ENCODE data around the gene SLC12A8.
"Not testable (repeated sequence)": the region's sequence is repeated elsewhere in the genome, so short reads cannot be mapped to it uniquely, and the experiment has no call there.

The SLC12A8 gene

GRCh38 chr3:125090649-125091048, 121.9 kb downstream of the SLC12A8 start:
- POLR2A ChIA-PET = no interaction called here
- H3K4me3 ChIP-seq (ENCODE audit: control insufficient read depth in 1 of 7, extremely low read depth in 1 of 7, insufficient read depth in 4 of 7, low read depth in 2 of 7, low read length in 6 of 7) = no peak overlapping the region
- no peaks in the 10 kb centered on the region for H3K27me3 ChIP-seq (replicated peaks in 2 of 5; ENCODE audit: control insufficient read depth in 4 of 5, insufficient read depth in 5 of 5, low read length in 4 of 5)
- no peak for DNase-seq
- H3K36me3 ChIP-seq (ENCODE audit: control insufficient read depth in 4 of 4, insufficient read depth in 4 of 4, low read length in 3 of 4) = no peaks in the 10 kb centered on the region
- H3K27ac ChIP-seq (ENCODE audit: insufficient read depth in 1 of 2, low read depth in 1 of 2, low read length in 2 of 2, poor library complexity in 1 of 2, severe bottlenecking in 2 of 2) = no peak overlapping the region
- H3K9me3 ChIP-seq (ENCODE audit: control extremely low read depth in 1 of 5, control insufficient read depth in 4 of 5, insufficient read depth in 2 of 5, low read depth in 1 of 5, low read length in 4 of 5) = peaks cover 0 to 11% (median 0%) of the 10 kb centered on the region in 5 experiments
- CTCF ChIA-PET = no interaction called here
- H3K4me1 ChIP-seq (ENCODE audit: control extremely low read depth in 1 of 4, control insufficient read depth in 4 of 4, insufficient read depth in 4 of 4, low read length in 3 of 4) = no peaks in the 10 kb centered on the region

GRCh38 chr3:125087768-125088391, 124.7 kb downstream of the SLC12A8 start:
- Histone ChIP-seq H3K9me3 (ENCODE audit: control extremely low read depth in 1 of 5, control insufficient read depth in 4 of 5, insufficient read depth in 2 of 5, low read depth in 1 of 5, low read length in 4 of 5) (peaks cover 0 to 11% (median 0%) of the 10 kb centered on the region in 5 experiments), H3K27me3 (replicated peaks in 2 of 5; ENCODE audit: control insufficient read depth in 4 of 5, insufficient read depth in 5 of 5, low read length in 4 of 5) (no peaks in the 10 kb centered on the region), H3K4me3 (ENCODE audit: control insufficient read depth in 1 of 7, extremely low read depth in 1 of 7, insufficient read depth in 4 of 7, low read depth in 2 of 7, low read length in 6 of 7) (no peak overlapping the region), H3K27ac (ENCODE audit: insufficient read depth in 1 of 2, low read depth in 1 of 2, low read length in 2 of 2, poor library complexity in 1 of 2, severe bottlenecking in 2 of 2) (no peak overlapping the region), H3K36me3 (ENCODE audit: control insufficient read depth in 4 of 4, insufficient read depth in 4 of 4, low read length in 3 of 4) (no peaks in the 10 kb centered on the region), H3K4me1 (ENCODE audit: control extremely low read depth in 1 of 4, control insufficient read depth in 4 of 4, insufficient read depth in 4 of 4, low read length in 3 of 4) (no peaks in the 10 kb centered on the region)
- POLR2A ChIA-PET = no interaction called here
- 100% methylated on average over 1 of the region's 6 CpGs for WGBS (ENCODE audit: insufficient coverage)
- no peak for DNase-seq
- CTCF ChIA-PET = no interaction called here

GRCh38 chr3:125085166-125085565, 127.4 kb downstream of the SLC12A8 start:
- ChIA-PET POLR2A (no interaction called here), CTCF (interaction anchor here (0.6 kb wide), 1 partner anchor 12 kb away, joined by 4 read pairs; no protein-coding TSS in a partner anchor)

DNA sequence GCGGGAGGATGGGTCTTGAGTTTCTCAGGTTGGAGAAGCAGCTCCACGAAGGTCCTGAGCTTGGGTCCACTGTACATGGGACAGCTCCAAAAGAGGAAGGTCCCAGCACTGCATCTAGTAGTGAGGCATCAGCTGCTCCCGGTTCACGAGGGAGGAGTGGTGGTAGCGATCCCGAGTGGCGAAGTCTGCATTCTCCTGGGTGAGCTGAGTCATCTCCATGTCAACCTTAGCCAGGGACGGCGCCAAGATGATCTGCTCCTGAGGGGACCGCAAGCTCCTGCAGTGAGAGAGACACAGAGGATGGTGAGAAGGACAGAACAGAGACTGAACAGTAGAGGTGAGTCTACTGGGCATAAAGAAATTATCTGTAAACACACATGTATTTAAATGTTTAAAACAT, 128.8 kb downstream of the SLC12A8 start:
- 81% methylated on average over 10 of the region's 10 CpGs for WGBS (ENCODE audit: insufficient coverage)
- Histone ChIP-seq H3K9me3 (ENCODE audit: control extremely low read depth in 1 of 5, control insufficient read depth in 4 of 5, insufficient read depth in 2 of 5, low read depth in 1 of 5, low read length in 4 of 5) (no peaks in the 10 kb centered on the region), H3K27ac (ENCODE audit: insufficient read depth in 1 of 2, low read depth in 1 of 2, low read length in 2 of 2, poor library complexity in 1 of 2, severe bottlenecking in 2 of 2) (no peak overlapping the region), H3K27me3 (replicated peaks in 2 of 5; ENCODE audit: control insufficient read depth in 4 of 5, insufficient read depth in 5 of 5, low read length in 4 of 5) (peaks cover 0 to 2% (median 0%) of the 10 kb centered on the region in 5 experiments), H3K4me1 (ENCODE audit: control extremely low read depth in 1 of 4, control insufficient read depth in 4 of 4, insufficient read depth in 4 of 4, low read length in 3 of 4) (no peaks in the 10 kb centered on the region), H3K36me3 (ENCODE audit: control insufficient read depth in 4 of 4, insufficient read depth in 4 of 4, low read length in 3 of 4) (no peaks in the 10 kb centered on the region), H3K4me3 (ENCODE audit: control insufficient read depth in 1 of 7, extremely low read depth in 1 of 7, insufficient read depth in 4 of 7, low read depth in 2 of 7, low read length in 6 of 7) (no peak overlapping the region)
- POLR2A ChIA-PET = interaction anchor here (0.6 to 0.7 kb wide), 2 partner anchors 62 to 97 kb away, joined by 3 to 4 read pairs; no protein-coding TSS in a partner anchor
- no peak for DNase-seq
- CTCF ChIA-PET = no interaction called here

More at GRCh38 chr3:125085166-125085565, 127.4 kb downstream of the SLC12A8 start:
- Histone ChIP-seq H3K27me3 (replicated peaks in 2 of 5; ENCODE audit: control insufficient read depth in 4 of 5, insufficient read depth in 5 of 5, low read length in 4 of 5) (peaks cover 0 to 1% (median 0%) of the 10 kb centered on the region in 5 experiments), H3K9me3 (ENCODE audit: control extremely low read depth in 1 of 5, control insufficient read depth in 4 of 5, insufficient read depth in 2 of 5, low read depth in 1 of 5, low read length in 4 of 5) (peaks cover 0 to 2% (median 0%) of the 10 kb centered on the region in 5 experiments), H3K27ac (ENCODE audit: insufficient read depth in 1 of 2, low read depth in 1 of 2, low read length in 2 of 2, poor library complexity in 1 of 2, severe bottlenecking in 2 of 2) (no peak overlapping the region), H3K4me1 (ENCODE audit: control extremely low read depth in 1 of 4, control insufficient read depth in 4 of 4, insufficient read depth in 4 of 4, low read length in 3 of 4) (no peaks in the 10 kb centered on the region), H3K4me3 (ENCODE audit: control insufficient read depth in 1 of 7, extremely low read depth in 1 of 7, insufficient read depth in 4 of 7, low read depth in 2 of 7, low read length in 6 of 7) (no peak overlapping the region), H3K36me3 (ENCODE audit: control insufficient read depth in 4 of 4, insufficient read depth in 4 of 4, low read length in 3 of 4) (no peaks in the 10 kb centered on the region)
- no peak for DNase-seq

DNA sequence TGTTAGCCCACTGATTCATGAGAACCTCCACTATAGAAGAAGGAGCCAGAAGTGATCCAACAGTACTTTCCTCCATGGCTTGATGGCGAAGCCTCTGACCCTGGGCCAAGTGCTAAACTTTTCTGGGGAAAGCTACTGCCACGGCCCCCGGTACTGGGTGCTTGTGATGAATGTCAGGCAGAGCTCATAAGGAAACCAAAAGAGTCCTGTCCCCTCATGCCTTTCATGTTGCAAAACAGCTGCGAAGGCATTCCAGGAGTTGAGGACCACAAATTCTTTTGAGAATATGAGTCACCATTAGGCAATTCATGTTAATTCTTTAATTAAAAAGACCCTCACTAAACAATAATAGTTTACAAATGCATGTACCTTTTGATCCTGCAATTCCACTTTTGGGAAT, 130.2 kb downstream of the SLC12A8 start:
- H3K27me3 ChIP-seq (replicated peaks in 2 of 5; ENCODE audit: control insufficient read depth in 4 of 5, insufficient read depth in 5 of 5, low read length in 4 of 5); H3K4me3 ChIP-seq (ENCODE audit: control insufficient read depth in 1 of 7, extremely low read depth in 1 of 7, insufficient read depth in 4 of 7, low read depth in 2 of 7, low read length in 6 of 7); POLR2A ChIA-PET; H3K9me3 ChIP-seq (ENCODE audit: control extremely low read depth in 1 of 5, control insufficient read depth in 4 of 5, insufficient read depth in 2 of 5, low read depth in 1 of 5, low read length in 4 of 5); DNase-seq; CTCF ChIA-PET; H3K36me3 ChIP-seq (ENCODE audit: control insufficient read depth in 4 of 4, insufficient read depth in 4 of 4, low read length in 3 of 4); H3K27ac ChIP-seq (ENCODE audit: insufficient read depth in 1 of 2, low read depth in 1 of 2, low read length in 2 of 2, poor library complexity in 1 of 2, severe bottlenecking in 2 of 2); H3K4me1 ChIP-seq (ENCODE audit: control extremely low read depth in 1 of 4, control insufficient read depth in 4 of 4, insufficient read depth in 4 of 4, low read length in 3 of 4): not testable (repeated sequence)
- 93% methylated on average over 3 of the region's 4 CpGs for WGBS (ENCODE audit: insufficient coverage)

DNA sequence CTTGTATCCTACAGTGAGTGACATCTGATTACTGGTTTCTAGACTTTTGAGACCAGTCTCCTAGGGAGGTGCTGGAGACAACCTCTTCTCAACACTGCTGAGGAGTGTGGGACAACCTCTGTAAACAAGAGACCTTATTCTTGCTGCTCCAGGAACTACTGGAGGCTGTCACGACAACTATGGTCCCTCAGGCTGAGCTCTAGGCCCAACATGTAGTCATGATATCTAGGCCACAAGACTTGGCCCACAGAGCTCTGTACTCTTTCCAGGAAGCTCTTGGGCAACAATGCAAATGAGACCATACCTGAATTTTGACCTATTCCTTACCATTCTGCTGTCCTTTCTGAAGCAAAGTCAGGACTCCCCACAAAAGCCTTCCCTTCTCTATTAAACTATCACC, 132.5 kb downstream of the SLC12A8 start:
- H3K27me3 ChIP-seq (replicated peaks in 2 of 5; ENCODE audit: control insufficient read depth in 4 of 5, insufficient read depth in 5 of 5, low read length in 4 of 5) = peaks cover 0 to 2% (median 0%) of the 10 kb centered on the region in 5 experiments
- H3K27ac ChIP-seq (ENCODE audit: insufficient read depth in 1 of 2, low read depth in 1 of 2, low read length in 2 of 2, poor library complexity in 1 of 2, severe bottlenecking in 2 of 2) = no peak overlapping the region
- H3K9me3 ChIP-seq (ENCODE audit: control extremely low read depth in 1 of 5, control insufficient read depth in 4 of 5, insufficient read depth in 2 of 5, low read depth in 1 of 5, low read length in 4 of 5) = no peaks in the 10 kb centered on the region
- POLR2A ChIA-PET = interaction anchor here (0.7 kb wide), 1 partner anchor 64 kb away, joined by 3 read pairs; no protein-coding TSS in a partner anchor
- CTCF ChIA-PET = interaction anchor here (1.0 kb wide), 1 partner anchor 74 kb away, joined by 3 read pairs; no protein-coding TSS in a partner anchor
- H3K36me3 ChIP-seq (ENCODE audit: control insufficient read depth in 4 of 4, insufficient read depth in 4 of 4, low read length in 3 of 4) = no peaks in the 10 kb centered on the region
- 100% methylated on average over 1 of the region's 1 CpG for WGBS (ENCODE audit: insufficient coverage)
- peaks cover 0 to 5% (median 0%) of the 10 kb centered on the region in 4 experiments for H3K4me1 ChIP-seq (ENCODE audit: control extremely low read depth in 1 of 4, control insufficient read depth in 4 of 4, insufficient read depth in 4 of 4, low read length in 3 of 4)
- H3K4me3 ChIP-seq (ENCODE audit: control insufficient read depth in 1 of 7, extremely low read depth in 1 of 7, insufficient read depth in 4 of 7, low read depth in 2 of 7, low read length in 6 of 7) = no peak overlapping the region
- no peak for DNase-seq

GRCh38 chr3:125079675-125080045, 132.9 kb downstream of the SLC12A8 start:
- CTCF ChIA-PET = interaction anchor here (1.0 kb wide), 1 partner anchor 74 kb away, joined by 3 read pairs; no protein-coding TSS in a partner anchor
- Histone ChIP-seq H3K9me3 (ENCODE audit: control extremely low read depth in 1 of 5, control insufficient read depth in 4 of 5, insufficient read depth in 2 of 5, low read depth in 1 of 5, low read length in 4 of 5) (no peaks in the 10 kb centered on the region), H3K36me3 (ENCODE audit: control insufficient read depth in 4 of 4, insufficient read depth in 4 of 4, low read length in 3 of 4) (no peaks in the 10 kb centered on the region), H3K27ac (ENCODE audit: insufficient read depth in 1 of 2, low read depth in 1 of 2, low read length in 2 of 2, poor library complexity in 1 of 2, severe bottlenecking in 2 of 2) (no peak overlapping the region), H3K27me3 (replicated peaks in 2 of 5; ENCODE audit: control insufficient read depth in 4 of 5, insufficient read depth in 5 of 5, low read length in 4 of 5) (peaks cover 0 to 2% (median 0%) of the 10 kb centered on the region in 5 experiments), H3K4me1 (ENCODE audit: control extremely low read depth in 1 of 4, control insufficient read depth in 4 of 4, insufficient read depth in 4 of 4, low read length in 3 of 4) (peaks cover 0 to 5% (median 0%) of the 10 kb centered on the region in 4 experiments), H3K4me3 (ENCODE audit: control insufficient read depth in 1 of 7, extremely low read depth in 1 of 7, insufficient read depth in 4 of 7, low read depth in 2 of 7, low read length in 6 of 7) (no peak overlapping the region)
- 89% methylated on average over 1 of the region's 1 CpG for WGBS (ENCODE audit: insufficient coverage)
- DNase-seq = no peak
- POLR2A ChIA-PET = interaction anchor here (0.7 kb wide), 2 partner anchors 63 to 368 kb away, joined by 3 to 4 read pairs; no protein-coding TSS in a partner anchor
